Glomerular visceral epithelial cell (primary cell): ENCODE results near the gene CRHBP.
A peak's percentile ranks its signal among the peaks of the same experiment; 100 is the strongest.
"Not testable (repeated sequence)": the region's sequence is repeated elsewhere in the genome, so short reads cannot be mapped to it uniquely, and the experiment has no call there.

ENCODE experiments used
- DNase-seq: peaks from one replicate; pipeline ENCODE4 v3.0.0-alpha.2; 2016; ENCODE audit errors: extremely low spot score

The CRHBP gene

DNA sequence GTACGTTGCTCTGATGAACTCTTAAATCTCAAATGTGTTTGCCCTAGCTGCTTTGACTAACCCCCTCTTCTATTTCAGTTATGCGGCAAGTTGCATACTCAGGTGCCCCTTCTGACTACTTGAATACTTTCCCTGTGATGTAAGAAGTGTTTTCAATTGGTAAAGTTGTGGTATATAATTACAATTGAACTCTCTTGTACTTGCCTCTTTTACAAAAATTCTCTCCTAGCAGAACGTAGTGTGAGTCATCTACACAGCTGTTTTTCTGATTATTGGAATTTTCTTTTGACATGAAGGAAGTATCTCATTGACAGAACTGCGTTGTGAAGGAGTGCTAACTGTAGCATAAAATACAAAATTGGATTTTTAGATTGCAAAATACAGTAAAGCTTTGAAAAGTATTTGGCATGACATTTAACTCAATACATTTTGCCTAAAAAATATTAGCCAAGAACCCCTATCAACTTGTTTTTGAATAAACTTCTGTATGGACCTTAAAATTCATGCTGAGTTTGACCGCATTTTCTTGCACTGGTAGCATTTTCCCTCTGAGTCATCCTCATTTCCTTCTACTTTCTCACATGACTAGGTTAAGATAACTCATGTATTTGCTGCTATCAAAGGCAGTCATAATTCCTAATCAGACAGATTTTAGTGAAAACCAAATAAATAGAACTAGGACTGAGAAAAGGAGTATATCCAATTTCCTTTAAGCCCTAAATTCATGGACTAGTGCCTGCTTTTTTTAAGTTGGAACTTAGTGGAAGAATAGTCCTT lies 6.3 kb downstream of the CRHBP start:
- peak; percentile 81 for DNase-seq

DNA sequence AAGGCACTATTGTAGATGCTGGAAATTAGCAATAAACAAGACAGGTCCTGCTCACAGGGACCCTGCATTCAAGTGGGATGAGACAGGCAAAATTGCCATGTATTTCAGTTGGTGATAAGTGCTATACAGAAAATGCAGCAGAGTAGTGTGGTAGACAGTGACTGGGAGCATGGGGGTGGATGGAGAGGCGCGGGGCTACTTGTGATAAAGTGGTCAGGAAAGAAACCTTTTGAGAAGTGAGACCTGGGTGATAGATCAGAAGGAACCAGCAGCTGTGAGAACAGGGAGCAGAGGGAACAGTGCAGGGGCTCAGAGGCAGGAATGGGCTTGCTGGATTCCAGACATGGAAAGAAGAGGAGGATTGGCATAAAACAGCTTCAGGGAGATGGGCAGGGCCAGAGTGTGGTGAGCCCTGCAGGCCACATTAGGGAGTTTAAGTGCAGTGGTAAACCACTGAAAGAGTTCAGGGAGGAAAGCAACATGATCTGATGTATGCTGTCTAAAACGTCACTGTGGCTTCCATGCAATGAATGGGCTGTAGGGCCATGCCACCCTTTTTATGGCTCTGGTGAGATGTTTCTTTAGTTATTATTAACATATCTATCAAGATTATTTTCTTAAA lies 7.3 kb downstream of the CRHBP start:
- DNase-seq: peak; percentile 77

DNA sequence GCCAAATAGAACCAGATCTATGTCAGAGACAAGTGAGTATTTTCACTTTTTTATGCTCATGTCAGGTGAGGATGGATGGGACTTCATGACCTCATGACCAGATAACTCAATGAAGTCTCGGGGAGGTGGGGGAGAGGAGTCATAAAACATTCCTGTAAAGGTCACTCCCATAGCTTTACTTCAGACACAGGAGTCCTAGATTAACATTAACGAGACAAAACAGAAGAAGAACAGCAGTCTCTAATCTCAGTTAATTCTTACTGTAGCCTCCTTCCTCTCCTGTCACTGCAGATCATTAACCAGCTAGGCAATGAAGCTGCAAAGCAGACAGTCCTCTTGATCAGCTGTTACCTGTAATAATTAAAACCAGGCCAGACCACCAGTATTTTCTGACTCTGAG lies 11.2 kb downstream of the CRHBP start:
- DNase-seq: peak; percentile 21

DNA sequence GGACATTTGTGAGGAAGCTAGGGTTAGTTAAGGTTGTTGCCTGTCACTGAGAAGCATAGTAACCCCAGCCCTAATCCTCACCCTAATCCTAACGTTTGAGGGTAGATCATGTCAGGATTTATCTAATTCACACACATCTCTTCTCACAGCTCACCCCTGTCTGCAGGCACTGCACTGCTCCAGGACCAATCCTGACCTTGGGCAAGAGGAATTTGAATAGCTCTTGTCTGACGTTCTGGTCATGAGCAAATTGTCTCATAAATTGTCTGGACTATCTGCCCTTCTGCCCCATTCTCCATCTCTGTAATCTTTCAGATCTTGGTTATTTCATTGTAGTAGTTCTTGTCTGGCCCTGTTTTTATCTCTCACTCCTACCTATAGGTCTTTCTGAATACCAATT lies 18.7 kb downstream of the CRHBP start:
- DNase-seq: no peak

DNA sequence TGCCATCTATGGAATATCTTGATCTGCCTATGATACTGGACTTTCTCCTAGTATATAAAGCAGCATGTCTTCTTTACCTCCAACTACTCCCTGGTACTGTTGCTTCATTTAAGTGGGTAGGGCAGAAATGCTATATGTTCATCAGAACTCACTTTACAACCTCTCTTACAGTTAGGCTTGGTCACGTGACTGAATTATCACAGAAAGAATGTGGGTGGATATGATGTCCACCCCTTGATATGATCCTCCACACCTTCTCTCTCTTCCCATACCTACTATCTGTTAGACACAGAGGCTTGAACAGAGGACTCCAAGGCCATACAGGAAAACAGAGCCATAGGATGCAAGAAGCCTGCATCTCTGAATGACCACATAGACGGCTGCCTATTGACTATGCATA lies 19.8 kb downstream of the CRHBP start:
- DNase-seq: no peak

DNA sequence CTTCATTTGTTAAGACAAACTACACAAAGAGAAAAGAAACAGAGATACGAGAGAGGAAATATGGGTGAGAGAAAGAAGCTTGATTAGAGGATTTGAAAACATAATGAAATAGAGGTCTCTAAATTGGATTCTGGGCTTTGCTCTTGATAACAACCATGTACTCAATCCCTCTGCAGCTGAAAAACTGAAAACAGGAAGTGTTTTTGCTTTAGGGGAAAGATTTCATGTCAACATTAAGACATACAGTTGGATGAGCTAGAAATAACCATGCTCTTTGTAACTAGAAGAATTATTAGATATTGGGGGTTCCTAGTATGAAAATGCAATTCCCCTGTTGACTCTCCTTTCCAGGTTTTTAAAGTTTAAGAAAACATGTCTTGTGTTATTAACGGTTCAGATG lies 21.9 kb downstream of the CRHBP start:
- DNase-seq: no peak

DNA sequence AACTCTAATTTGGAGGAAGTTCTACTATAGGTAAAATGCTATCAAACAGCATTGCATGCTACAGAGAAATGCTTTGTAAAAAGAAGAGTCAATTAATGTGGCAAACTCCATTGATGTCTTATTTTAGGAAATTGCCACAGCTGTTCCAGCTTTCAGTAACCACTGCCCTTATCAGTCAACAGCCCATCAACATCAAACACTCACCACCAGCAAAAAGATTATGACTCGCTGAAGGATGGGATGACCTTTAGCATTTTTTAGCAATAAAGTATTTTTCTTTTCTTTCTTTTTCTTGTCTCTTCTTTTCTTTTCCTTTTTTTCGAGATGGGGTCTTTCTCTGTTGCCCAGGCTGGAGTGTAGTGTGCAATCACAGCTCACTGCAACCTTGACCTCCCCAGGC lies 26.0 kb downstream of the CRHBP start:
- no peak for DNase-seq

DNA sequence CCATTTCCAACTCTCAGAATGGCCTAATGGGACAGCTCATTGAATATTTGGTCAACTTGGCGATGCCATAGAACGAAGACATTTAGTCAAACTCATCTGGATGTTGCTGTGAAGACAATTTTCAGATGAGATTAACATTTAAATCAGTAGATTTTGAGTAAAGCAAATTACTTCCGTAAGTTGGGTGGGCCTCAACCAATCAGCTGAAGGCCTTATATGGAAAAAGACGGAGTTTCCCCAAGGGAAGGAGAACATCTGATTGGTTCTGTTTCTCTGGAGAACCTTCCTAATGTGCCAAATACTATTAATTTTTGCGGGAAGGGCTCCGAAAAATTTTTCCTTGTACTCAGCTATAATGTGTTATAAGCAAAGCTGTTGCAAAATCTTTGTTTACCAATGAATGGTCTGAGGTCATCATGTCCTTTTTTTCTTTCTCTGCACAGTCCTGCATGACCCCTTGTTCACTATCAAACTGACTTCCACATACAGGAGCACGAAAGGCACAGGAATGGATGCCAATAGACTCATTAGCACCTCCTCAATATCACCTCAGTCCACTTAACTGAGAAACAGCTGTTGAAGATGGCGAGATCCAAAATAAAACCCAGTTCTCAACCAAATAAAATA lies 27.8 kb downstream of the CRHBP start:
- no peak for DNase-seq

DNA sequence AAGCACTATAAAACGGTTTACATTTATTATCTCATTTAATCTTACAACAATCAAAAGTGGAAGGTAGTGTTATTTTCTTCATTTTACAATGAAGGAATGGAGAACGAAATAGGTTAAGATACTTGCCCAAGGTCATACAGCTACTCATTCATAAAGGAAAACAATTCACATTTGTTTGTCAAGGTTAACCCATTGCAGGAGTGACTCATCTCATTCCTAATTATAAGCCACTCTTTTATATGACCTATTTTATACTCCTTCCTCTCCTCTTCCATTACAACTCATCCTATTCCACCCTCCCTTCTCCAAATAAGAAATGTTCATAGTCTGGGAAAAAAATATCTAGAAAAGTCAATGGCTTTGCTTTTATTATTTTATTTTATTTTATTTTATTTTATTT lies 29.6 kb downstream of the CRHBP start:
- no peak for DNase-seq

DNA sequence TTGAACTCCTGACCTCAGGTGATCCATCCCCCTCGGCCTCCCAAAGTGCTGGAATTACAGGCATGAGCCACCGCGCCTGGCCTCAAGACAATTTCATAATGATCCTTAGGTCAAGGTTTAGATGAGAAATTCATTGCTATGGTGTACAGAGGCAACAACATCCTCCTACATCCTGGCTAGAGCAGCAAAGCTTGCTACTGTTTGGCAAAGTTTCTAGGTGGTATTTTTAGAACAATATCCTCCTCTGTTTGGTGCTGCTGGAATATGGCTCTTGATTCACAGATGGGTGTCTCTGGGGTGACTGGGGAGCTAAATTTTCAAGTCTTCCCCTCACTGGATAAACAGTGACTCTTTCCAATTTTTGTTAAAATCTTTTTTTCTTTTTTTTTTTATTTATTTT lies 30.6 kb downstream of the CRHBP start:
- no peak for DNase-seq

DNA sequence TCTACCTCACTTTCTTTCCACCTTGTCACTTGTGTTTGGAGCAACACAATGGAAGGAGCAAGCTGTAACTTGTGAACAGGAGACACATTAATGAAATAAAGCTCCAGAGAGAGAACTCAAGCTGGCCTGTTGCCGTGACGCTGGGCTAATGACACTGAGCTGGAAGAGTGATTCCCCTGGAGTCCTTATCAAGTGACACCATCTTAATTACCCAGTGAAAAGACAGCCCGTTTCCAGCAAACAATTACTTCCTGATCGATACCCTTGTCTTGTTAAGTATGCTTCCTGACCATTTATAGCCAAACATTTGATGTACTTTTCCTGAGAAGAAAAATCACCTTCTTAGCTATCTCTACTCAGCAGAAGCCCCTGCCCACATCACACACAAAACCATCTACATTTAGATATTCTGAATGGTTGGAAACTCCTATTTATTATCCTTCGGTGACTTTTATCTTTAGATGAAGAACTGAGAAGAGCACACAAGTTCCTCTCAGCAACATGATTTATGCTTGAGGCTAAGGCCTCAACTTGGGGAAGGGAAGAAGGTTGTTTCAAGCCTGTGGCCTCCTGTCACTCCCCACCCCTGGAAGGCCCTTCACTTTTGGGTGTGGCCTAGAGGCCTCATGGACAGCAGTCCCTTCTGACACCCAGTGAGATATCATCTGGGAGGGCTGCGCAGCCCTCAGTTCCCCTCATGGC lies 34.1 kb downstream of the CRHBP start:
- no peak for DNase-seq

DNA sequence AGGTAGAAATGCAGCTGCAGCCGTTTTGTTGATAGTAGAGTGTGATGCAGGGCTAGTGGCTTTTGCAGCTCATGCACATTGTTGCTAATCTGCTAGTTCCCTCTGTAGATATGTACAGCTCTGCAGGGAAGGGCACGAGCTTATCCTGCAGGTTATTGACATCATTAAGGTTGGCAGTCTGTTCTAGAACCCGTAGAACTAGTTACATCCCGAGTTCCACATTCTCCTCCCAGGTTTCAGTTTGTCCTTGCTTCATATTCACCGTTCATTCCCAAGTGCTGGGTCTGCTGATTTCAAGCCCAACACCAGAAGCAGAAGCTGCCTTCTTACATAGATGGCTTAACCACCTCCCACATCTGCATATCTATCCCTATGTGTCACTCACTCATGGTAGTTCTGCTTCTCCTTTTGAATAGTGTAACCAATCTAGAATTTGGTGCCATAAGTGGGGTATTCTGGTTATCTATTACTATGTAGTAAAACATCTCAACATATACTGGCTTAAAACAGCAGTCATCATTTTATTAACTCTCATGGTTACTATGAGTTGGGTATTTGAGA lies 38.1 kb downstream of the CRHBP start:
- DNase-seq: no peak

DNA sequence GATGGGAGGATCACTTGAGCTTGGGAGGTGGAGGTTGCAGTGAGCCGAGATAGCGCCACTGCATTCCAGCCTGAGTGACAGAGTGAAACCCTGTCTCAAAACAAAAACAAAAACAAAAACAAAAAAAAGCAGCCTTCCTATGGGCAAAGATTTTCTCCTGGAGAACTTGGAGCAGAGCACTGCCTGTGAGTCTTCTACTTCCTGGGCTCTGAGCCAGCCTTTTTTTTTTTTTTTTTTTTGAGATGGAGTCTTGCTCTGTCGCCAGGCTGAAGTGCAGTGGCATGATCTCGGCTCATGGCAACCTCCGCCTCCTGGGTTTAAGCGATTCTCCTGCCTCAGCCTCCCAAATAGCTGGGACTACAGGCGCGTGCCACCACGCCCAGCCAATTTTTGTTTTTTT lies 40.6 kb downstream of the CRHBP start:
- DNase-seq: not testable (repeated sequence)

DNA sequence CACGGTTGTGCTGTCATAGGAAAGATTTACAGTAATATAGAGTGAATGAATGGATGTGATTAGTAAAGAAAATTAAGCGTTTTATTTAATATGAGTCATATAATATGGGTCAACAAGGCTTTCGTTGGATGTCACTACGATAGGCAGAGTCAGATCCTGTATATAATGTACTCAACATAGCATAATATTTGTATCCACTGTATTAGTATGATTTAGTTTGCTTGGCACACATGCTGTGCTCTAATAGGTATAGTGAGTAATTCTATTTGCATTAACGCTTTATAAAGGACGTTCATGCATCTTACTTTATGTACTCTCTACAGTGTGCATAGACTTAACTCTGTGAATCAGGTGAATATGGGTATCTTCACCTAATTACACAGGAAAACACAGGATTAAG lies 41.5 kb downstream of the CRHBP start:
- no peak for DNase-seq

DNA sequence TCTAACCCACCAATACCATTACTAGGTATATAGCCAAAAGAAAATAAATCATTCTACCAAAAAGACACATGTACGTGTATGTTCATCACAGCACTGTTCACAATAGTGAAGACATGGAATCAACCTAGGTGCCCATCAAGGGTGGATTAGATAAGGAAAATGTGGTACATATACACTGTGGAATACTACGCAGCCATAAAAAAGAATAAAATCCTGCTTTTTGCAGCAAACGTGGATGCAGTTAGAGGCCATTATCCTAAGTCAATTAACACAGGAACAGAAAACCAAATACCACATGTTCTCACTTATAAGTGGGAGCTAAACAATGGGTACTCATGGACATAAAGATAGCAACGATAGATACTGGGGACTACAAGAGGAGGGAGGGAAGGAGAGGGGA lies 45.4 kb downstream of the CRHBP start:
- not testable (repeated sequence) for DNase-seq

DNA sequence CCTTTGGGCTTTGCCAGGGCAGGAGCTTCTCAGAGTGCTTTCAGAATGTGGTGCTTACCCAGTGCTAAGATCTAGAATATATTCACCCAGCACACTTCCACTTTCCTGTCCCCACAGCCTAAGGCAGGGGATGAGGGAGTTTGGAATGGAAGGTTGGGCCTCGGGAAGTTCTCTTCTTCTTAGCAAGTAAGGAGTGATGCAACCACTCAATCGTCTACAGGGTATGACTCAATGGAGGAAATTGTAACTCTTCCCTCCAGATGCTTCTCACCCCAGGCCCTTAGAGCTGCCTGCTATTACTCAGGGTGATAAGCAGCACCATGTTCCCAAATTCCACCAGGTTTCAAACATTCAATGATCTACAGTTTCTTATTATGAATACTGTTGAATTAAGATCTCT lies 46.6 kb downstream of the CRHBP start:
- DNase-seq: peak; percentile 6

DNA sequence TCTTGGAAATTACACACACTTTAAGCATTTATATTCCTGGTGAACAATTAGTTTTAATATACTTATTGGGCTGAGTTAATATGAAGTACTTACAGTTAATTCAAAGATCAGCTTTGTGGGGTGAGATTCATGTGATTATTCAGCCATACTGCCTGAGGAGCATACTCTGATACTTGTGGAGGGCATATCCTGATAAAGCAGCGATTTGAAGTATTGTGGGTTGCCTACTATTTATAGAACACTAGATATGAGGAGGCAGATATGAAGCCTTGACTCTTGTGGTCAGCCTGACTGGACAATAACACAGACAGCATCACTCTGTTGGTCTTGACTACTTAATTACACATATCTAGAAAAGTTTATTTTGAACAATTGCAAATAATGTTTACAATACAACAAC lies 50.4 kb downstream of the CRHBP start:
- DNase-seq: no peak

DNA sequence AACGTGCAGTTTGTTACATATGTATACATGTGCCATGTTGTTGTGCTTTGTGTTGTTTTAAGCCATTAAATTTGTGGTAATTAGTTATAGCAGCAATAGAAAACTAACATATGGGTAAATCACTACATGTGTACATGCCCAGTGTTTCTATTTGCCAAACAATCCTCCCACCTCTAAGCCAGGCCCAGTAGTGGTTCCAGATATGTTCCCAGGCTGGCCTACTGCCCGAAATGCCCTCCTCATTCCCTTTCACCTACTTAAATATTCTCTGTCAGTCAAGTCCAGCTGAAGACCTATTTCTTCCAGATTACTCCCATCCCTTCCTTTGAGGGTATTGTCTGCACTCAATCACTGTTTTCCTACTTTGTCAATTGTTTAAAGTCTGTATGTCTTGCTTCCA lies 53.3 kb downstream of the CRHBP start:
- no peak for DNase-seq

DNA sequence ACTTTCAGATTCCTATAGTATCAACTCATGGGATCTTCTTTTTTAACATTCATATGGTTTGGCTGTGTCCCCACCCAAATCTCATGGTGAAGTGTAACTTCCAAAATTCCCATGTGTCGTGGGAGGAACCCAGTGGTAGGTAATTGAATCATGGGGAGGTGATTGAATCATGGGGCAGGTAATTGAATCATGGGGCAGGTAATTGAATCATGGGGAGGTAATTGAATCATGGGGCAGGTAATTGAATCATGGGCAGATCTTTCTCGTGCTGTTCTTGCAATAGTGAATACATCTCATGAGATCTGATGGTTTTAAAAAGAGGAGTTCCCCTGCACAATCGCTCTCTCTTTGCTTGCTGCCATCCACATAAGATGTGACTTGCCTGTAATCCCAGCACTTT lies 55.6 kb downstream of the CRHBP start:
- DNase-seq: no peak

DNA sequence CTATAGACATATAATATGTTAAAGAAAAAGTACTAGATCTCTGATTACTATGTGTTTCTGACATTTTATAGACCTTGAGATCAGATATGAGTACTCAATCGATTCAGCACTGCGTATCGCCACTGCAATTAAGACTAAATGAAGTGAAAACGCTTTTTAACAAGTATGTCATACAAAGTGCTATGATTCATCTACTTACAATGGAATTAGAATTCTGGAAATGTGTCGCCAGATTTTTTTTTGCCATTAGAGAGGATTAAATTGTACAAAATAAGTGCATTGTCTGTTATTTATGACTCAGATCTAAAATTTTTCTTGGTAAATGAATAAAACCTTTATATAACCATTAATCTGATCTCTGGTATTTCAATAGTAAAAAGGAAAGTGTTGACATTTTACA lies 57.4 kb downstream of the CRHBP start:
- no peak for DNase-seq

DNA sequence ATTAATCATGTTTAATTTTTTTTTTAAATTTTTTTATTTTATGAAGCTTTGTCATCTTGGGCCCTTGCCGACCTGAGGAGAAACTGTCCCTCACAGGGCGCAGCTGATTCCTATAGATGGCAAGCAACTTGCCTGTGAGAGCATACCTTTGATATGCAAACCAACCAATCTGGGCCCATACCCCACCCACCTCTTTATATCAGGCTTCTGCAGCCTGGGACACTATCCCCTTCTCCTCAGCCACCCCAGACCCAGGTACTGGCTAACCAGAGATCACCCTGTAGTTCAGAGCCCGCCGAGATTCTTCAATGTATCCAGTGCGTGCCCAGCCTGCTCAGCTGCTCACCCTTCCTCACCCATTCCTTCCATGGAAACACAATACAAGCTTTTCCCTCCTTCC lies 58.7 kb downstream of the CRHBP start:
- no peak for DNase-seq

DNA sequence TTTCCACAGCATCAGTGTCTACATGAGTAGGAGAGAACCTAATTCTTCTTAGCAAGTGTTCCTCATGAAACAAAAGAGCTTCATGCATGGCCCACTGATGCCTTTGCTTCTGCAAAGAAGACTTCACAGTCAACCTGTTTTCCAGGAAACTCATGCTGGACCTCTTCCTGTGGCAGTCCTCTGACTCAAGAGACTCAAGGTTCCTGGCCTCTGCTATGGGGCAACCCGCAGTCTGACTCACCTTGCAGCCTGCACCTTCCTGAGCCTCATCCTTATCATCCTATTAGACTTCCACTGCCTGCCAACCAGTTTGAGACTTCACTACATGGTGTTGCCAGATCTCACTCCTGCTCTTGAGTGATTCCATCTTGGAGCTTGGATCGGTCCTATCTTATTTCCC lies 59.8 kb downstream of the CRHBP start:
- DNase-seq: peak; percentile 10
